ENCODE results near the gene TBL3.

GRCh38 chr16:1973461-1974156 lies 1.8 kb downstream of the TBL3 start:
- TF ChIP-seq SIN3A (IDR thresholded peaks at IDR 0.05; ENCODE audit: borderline replicate concordance in 2 of 2, control insufficient read depth in 1 of 2, low read depth in 2 of 2, low read length in 2 of 2) (no peak), GABPA (tag; conservative IDR thresholded peaks at IDR 0.05; ENCODE audit: low read depth) (no peak)
